SK-N-SH (cell line): ENCODE results near the gene GCFC2. TPM values are rescaled to one million over a fixed set of nuclear protein-coding genes. Genes with fewer than 3 reads are reported as not detected.

Experiments used
- CTCF ChIA-PET: fragments of 300-600, 350-600 bp; formaldehyde crosslinking; extraction: SDS; loops from one replicate; lab custom pipeline; 2021; lab: Yijun Ruan, JAX
- POLR2A ChIA-PET: fragments of 350-600 bp; sonication (Branson Sonifier 250); formaldehyde crosslinking; extraction: SDS; loops from one replicate; lab custom pipeline; 2020; ENCODE audit warnings: antibody characterized with exemption, inconsistent platforms; lab: Yijun Ruan, JAX
- DNase-seq: peaks from one replicate; pipeline ENCODE4 v3.0.0; 2012
- H2AFZ ChIP-seq: fragments of 200-600 bp; sonication (generic); 2 replicates; pipeline ENCODE4 v1.8.1; 2016; ENCODE audit warnings: antibody characterized with exemption, mild to moderate bottlenecking, low read depth
- H3F3A ChIP-seq: fragments of 200-600 bp; sonication (generic); replicated peaks from 2 replicates; pipeline ENCODE3; 2016; ENCODE audit warnings: antibody characterized with exemption, mild to moderate bottlenecking; ENCODE audit not compliant: insufficient read depth
- H3K27ac ChIP-seq, 2 experiments: fragments of 200-500 bp in 1 of 2; fragments of 200-600 bp in 1 of 2; sonication (Bioruptor generic) in 1 of 2; sonication (generic), shearing (Covaris generic) in 1 of 2; 2 replicates each; pipeline versions ENCODE4 v1.5.1 to v1.6.1; 2014 to 2016; ENCODE audit warnings: low read depth in 2 of 2, inconsistent platforms in 1 of 2, low read length in 1 of 2, mild to moderate bottlenecking in 1 of 2, mixed read lengths in 1 of 2
- H3K27me3 ChIP-seq: fragments of 200-600 bp; sonication (generic), shearing (Covaris generic); 2 replicates; pipeline ENCODE4 v1.6.1; 2016; ENCODE audit warnings: mixed run types; ENCODE audit not compliant: insufficient read depth
- H3K36me3 ChIP-seq, 2 experiments: fragments of 200-500 bp in 1 of 2; fragments of 200-600 bp in 1 of 2; sonication (Bioruptor generic) in 1 of 2; sonication (generic) in 1 of 2; replicated peaks in 1 of 2; 2 replicates each; pipeline versions ENCODE3 to v1.5.1; 2014 to 2016; ENCODE audit warnings: low read length in 1 of 2, mild to moderate bottlenecking in 1 of 2; ENCODE audit not compliant: insufficient read depth in 2 of 2, control insufficient read depth in 1 of 2
- H3K4me1 ChIP-seq, 2 experiments: fragments of 200-500 bp in 1 of 2; fragments of 200-600 bp in 1 of 2; sonication (Bioruptor generic) in 1 of 2; sonication (generic), shearing (Covaris generic) in 1 of 2; 2 replicates each; pipeline versions ENCODE4 v1.5.1 to v1.6.1; 2014 to 2016; ENCODE audit warnings: low read depth in 1 of 2, low read length in 1 of 2, mixed run types in 1 of 2; ENCODE audit not compliant: insufficient read depth in 2 of 2, control insufficient read depth in 1 of 2
- H3K4me2 ChIP-seq: fragments of 200-600 bp; sonication (generic), shearing (Covaris generic); 2 replicates; pipeline ENCODE4 v1.6.1; 2017; ENCODE audit warnings: mixed run types
- H3K4me3 ChIP-seq, 2 experiments: fragments of 200-500 bp in 1 of 2; fragments of 200-600 bp in 1 of 2; sonication (Bioruptor generic) in 1 of 2; sonication (generic), shearing (Covaris generic) in 1 of 2; 2 replicates each; pipeline versions ENCODE4 v1.5.1 to v1.8.1; 2014 to 2016; ENCODE audit warnings: low read depth in 2 of 2, inconsistent platforms in 1 of 2, low read length in 1 of 2, mild to moderate bottlenecking in 1 of 2, mixed read lengths in 1 of 2, moderate library complexity in 1 of 2
- H3K79me2 ChIP-seq: fragments of 200-600 bp; sonication (generic); 2 replicates; pipeline ENCODE4 v1.8.1; 2017; ENCODE audit warnings: mild to moderate bottlenecking; ENCODE audit not compliant: insufficient read depth
- H3K9ac ChIP-seq: fragments of 200-600 bp; sonication (generic); 2 replicates; pipeline ENCODE4 v1.6.1; 2017; ENCODE audit warnings: mixed run types
- H3K9me2 ChIP-seq: fragments of 200-600 bp; sonication (generic); 2 replicates; pipeline ENCODE4 v1.6.1; 2017; ENCODE audit warnings: mixed run types
- H3K9me3 ChIP-seq: fragments of 200-600 bp; sonication (generic); 2 replicates; pipeline ENCODE4 v1.6.1; 2017; ENCODE audit warnings: mixed run types, mild to moderate bottlenecking, moderate library complexity
- H4K20me1 ChIP-seq: fragments of 200-600 bp; sonication (generic); 2 replicates; pipeline ENCODE4 v1.6.1; 2017; ENCODE audit warnings: mild to moderate bottlenecking, mixed run types; ENCODE audit not compliant: insufficient read depth
- CHD2 ChIP-seq: fragments of 150-350 bp; IDR thresholded peaks from 2 replicates; pipeline ENCODE4 v1.6.1; 2018; ENCODE audit warnings: low read length; ENCODE audit not compliant: partially characterized antibody
- FOSL2 ChIP-seq: IDR thresholded peaks from 2 replicates; pipeline ENCODE4 v1.4.0; 2012; ENCODE audit warnings: low read depth, mild to moderate bottlenecking, moderate library complexity, borderline replicate concordance
- FOXJ3 ChIP-seq: sonication (generic); formaldehyde crosslinking; IDR thresholded peaks from 2 replicates; pipeline ENCODE4 v1.5.1; 2020; ENCODE audit warnings: mild to moderate bottlenecking, missing genetic modification reagents
- FOXM1 ChIP-seq: IDR thresholded peaks from 2 replicates; pipeline ENCODE4 v1.4.0; 2012; ENCODE audit warnings: low read depth, mild to moderate bottlenecking
- GATA2 ChIP-seq: sonication (generic); formaldehyde crosslinking; IDR thresholded peaks from 2 replicates; pipeline ENCODE4 v1.5.0; 2020; ENCODE audit warnings: mild to moderate bottlenecking, missing genetic modification reagents
- IRF3 ChIP-seq: fragments of 150-350 bp; IDR thresholded peaks from 2 replicates; pipeline ENCODE4 v1.6.1; 2016; ENCODE audit warnings: mild to moderate bottlenecking, low read depth, low read length
- JUND ChIP-seq: IDR thresholded peaks from 2 replicates; pipeline ENCODE4 v1.4.0; 2012
- MAX ChIP-seq: IDR thresholded peaks from 2 replicates; pipeline ENCODE4 v1.4.0; 2012; ENCODE audit warnings: low read depth
- MEF2A ChIP-seq: IDR thresholded peaks from 2 replicates; pipeline ENCODE4 v1.4.0; 2012; ENCODE audit warnings: low read depth, borderline replicate concordance
- NRF1 ChIP-seq: IDR thresholded peaks from 2 replicates; pipeline ENCODE4 v1.6.1; 2012; ENCODE audit warnings: low read depth, mild to moderate bottlenecking, low read length
- RAD21 ChIP-seq: IDR thresholded peaks from 2 replicates; pipeline ENCODE4 v1.6.1; 2012; ENCODE audit warnings: mild to moderate bottlenecking, low read length
- RCOR1 ChIP-seq: fragments of 150-350 bp; IDR thresholded peaks from 2 replicates; pipeline ENCODE4 v1.6.1; 2017; ENCODE audit warnings: antibody characterized with exemption, low read length
- RFX5 ChIP-seq: IDR thresholded peaks from 2 replicates; pipeline ENCODE4 v1.6.1; 2012; ENCODE audit warnings: mild to moderate bottlenecking, improper control_type of control experiment, low read length
- RXRA ChIP-seq: IDR thresholded peaks from 2 replicates; pipeline ENCODE4 v1.4.0; 2012; ENCODE audit warnings: low read depth, mild to moderate bottlenecking, borderline replicate concordance
- SIN3A ChIP-seq: IDR thresholded peaks from 2 replicates; pipeline ENCODE4 v1.6.1; 2012; ENCODE audit warnings: low read depth, mild to moderate bottlenecking, low read length, moderate library complexity, borderline replicate concordance
- TAF1 ChIP-seq: IDR thresholded peaks from 2 replicates; pipeline ENCODE4 v1.6.1; 2012; ENCODE audit warnings: low read depth, mild to moderate bottlenecking, low read length, moderate library complexity, borderline replicate concordance
- TCF12 ChIP-seq: IDR thresholded peaks from 2 replicates; pipeline ENCODE4 v1.4.0; 2012
- USF2 ChIP-seq: fragments of 150-350 bp; IDR thresholded peaks from 2 replicates; pipeline ENCODE4 v1.6.1; 2017; ENCODE audit warnings: antibody characterized with exemption, low read length, low read depth, borderline replicate concordance
- YY1 ChIP-seq: IDR thresholded peaks from 2 replicates; pipeline ENCODE4 v1.4.0; 2012; ENCODE audit warnings: low read depth, mild to moderate bottlenecking
- WGBS: methylation state at CpG from one replicate; pipeline ENCODE4 v1.1.6; 2017; ENCODE audit warnings: low lambda C conversion rate; 5-methylcytosine and 5-hydroxymethylcytosine counted together
- polyA plus RNA-seq, 3 experiments: library from polyadenylated mRNA; depleted of rRNA; stranded (reverse); fragments of >200 nt; gene quantifications; 2 replicates each; pipeline ENCODE4 v1.2.3, GENCODE V29; 2012

The GCFC2 gene
- polyA plus RNA-seq, 1 of the 3 experiments (the other 2 are of a cell fraction): 7.7 TPM

GRCh38 chr2:75640621-75641121, 70.0 kb downstream of the GCFC2 start (continued):
- TF ChIP-seq CHD2: peak; percentile 36
- peak; percentile 41; the same call in 1 of the 2 replicates for TF ChIP-seq RFX5
- peak; percentile 90 for TF ChIP-seq MAX
- peak; percentile 97 for TF ChIP-seq RAD21
- TF ChIP-seq SIN3A: peak; percentile 54; the same call in 1 of the 2 replicates
- TF ChIP-seq GATA2 (CRISPR knock-in tag): no peak
- no peak for TF ChIP-seq USF2
- no peak for TF ChIP-seq YY1
- TF ChIP-seq RXRA: no peak
- TF ChIP-seq JUND: no peak

DNA sequence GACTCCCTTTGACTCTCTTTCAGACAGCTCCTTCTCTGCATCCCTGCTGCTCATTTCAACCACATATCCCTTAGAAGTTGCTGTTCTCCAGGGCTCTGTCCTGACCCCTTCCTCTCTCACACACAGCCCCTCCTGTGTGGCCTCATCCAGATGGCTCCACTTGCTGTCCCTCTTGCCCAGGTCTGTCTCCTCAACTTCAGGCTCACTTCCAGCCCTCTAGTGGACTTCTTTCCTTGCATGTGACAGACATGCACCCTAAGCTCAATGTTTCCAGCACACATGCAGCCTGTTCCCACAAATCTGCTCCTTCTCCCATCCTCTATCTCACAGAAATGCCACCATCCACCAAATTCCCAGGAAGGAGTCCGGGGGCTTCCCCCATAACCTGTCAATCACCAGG, 73.1 kb downstream of the GCFC2 start:
- Histone ChIP-seq H3F3A (peaks cover 4% of the 10 kb centered on the region), H3K4me2 (no peak overlapping the region), H4K20me1 (no peaks in the 10 kb centered on the region)
- no peak for DNase-seq
- POLR2A ChIA-PET: interaction anchor here (1.0 kb wide), 1 partner anchor 9 kb away, joined by 4 read pairs; the partner anchor contains the start of gene MRPL19
- TF ChIP-seq FOXM1: no peak
- TF ChIP-seq JUND: no peak
- no peak for TF ChIP-seq IRF3
- no peak for TF ChIP-seq NRF1
- TF ChIP-seq MAX: no peak
- no peak for TF ChIP-seq TAF1
- TF ChIP-seq CHD2: no peak
- no peak for TF ChIP-seq MEF2A
- no peak for TF ChIP-seq TCF12
- TF ChIP-seq GATA2 (CRISPR knock-in tag): no peak
- no peak for TF ChIP-seq FOXJ3 (CRISPR knock-in tag)
- no peak for TF ChIP-seq RCOR1
- no peak for TF ChIP-seq RXRA
- TF ChIP-seq FOSL2: no peak
- TF ChIP-seq, all 33 proteins: peak for 0
- Histone ChIP-seq H3K4me1 (peaks cover 1 to 12% of the 10 kb centered on the region in 2 experiments; a peak in 2 of 4 replicates), H3K36me3 (no peaks in the 10 kb centered on the region), H3K9me3 (no peaks in the 10 kb centered on the region), H2AFZ (no peak overlapping the region), H3K27ac (no peak overlapping the region), H3K27me3 (no peaks in the 10 kb centered on the region; the same call in 1 of the 2 replicates), H3K79me2 (no peaks in the 10 kb centered on the region), H3K9me2 (no peaks in the 10 kb centered on the region), H3K9ac (no peak overlapping the region), H3K4me3 (no peak overlapping the region)
- CTCF ChIA-PET: interaction anchor here (0.8 to 5.1 kb wide), 5 partner anchors 9 to 172 kb away, joined by 3 to 37 read pairs (median 6); no protein-coding TSS in a partner anchor
- 53% methylated on average over 1 of the region's 1 CpG for WGBS
